ENCODE measurements around the gene FAM240A. TPM values are rescaled to one million over a fixed set of nuclear protein-coding genes. Genes with fewer than 3 reads are reported as not detected.

The FAM240A gene
- total RNA-seq, 4 donors from 2014 or later, result 0.18 TPM; not detected in 3

GRCh38 chr3:46646700-46647099 lies 34.4 kb downstream of the FAM240A start:
- no peak overlapping the region for H3K27ac ChIP-seq
- ATAC-seq, result peak in 1 of 2 donors; percentile 93
- H3K27me3 ChIP-seq, result no peaks in the 10 kb centered on the region
- no peak for DNase-seq
- no peaks in the 10 kb centered on the region for H3K36me3 ChIP-seq
- in situ Hi-C loops (cut with MboI; ENCODE audit: low sequenced_read_pairs in 4 of 4), result no loop called here
- TF ChIP-seq CTCF (IDR thresholded peaks at IDR 0.05 in 4 of 5, conservative IDR thresholded peaks at IDR 0.05 in 1 of 5) (no peak), POLR2A (IDR thresholded peaks at IDR 0.05) (no peak)
- intact Hi-C loops (cut with DNase I; ENCODE audit: low total_unique reads), result no loop called here
- no peak overlapping the region for H3K4me3 ChIP-seq
- no peaks in the 10 kb centered on the region for H3K4me1 ChIP-seq
- H3K9me3 ChIP-seq, result no peaks in the 10 kb centered on the region

GRCh38 chr3:46648096-46648495 lies 35.8 kb downstream of the FAM240A start:
- no peaks in the 10 kb centered on the region for H3K36me3 ChIP-seq
- intact Hi-C loops (cut with DNase I; ENCODE audit: low total_unique reads), result no loop called here
- no peaks in the 10 kb centered on the region for H3K4me1 ChIP-seq
- H3K9me3 ChIP-seq, result no peaks in the 10 kb centered on the region
- in situ Hi-C loops (cut with MboI; ENCODE audit: low sequenced_read_pairs in 4 of 4), result no loop called here
- TF ChIP-seq CTCF (IDR thresholded peaks at IDR 0.05 in 4 of 5, conservative IDR thresholded peaks at IDR 0.05 in 1 of 5) (no peak), POLR2A (IDR thresholded peaks at IDR 0.05) (no peak)
- H3K4me3 ChIP-seq, result no peak overlapping the region
- ATAC-seq (no peak), DNase-seq (no peak)
- no peaks in the 10 kb centered on the region for H3K27me3 ChIP-seq
- no peak overlapping the region for H3K27ac ChIP-seq

GRCh38 chr3:46649436-46649835 lies 37.1 kb downstream of the FAM240A start:
- in situ Hi-C loops (cut with MboI; ENCODE audit: low sequenced_read_pairs in 4 of 4) (no loop called here), intact Hi-C loops (cut with DNase I; ENCODE audit: low total_unique reads) (no loop called here)
- TF ChIP-seq POLR2A (IDR thresholded peaks at IDR 0.05) (no peak), CTCF (IDR thresholded peaks at IDR 0.05 in 4 of 5, conservative IDR thresholded peaks at IDR 0.05 in 1 of 5) (no peak)
- no peak for ATAC-seq
- H3K27ac ChIP-seq, result no peak overlapping the region
- H3K27me3 ChIP-seq, result no peaks in the 10 kb centered on the region
- DNase-seq, result no peak
- H3K4me1 ChIP-seq, result no peaks in the 10 kb centered on the region
- no peaks in the 10 kb centered on the region for H3K36me3 ChIP-seq
- no peak overlapping the region for H3K4me3 ChIP-seq
- no peaks in the 10 kb centered on the region for H3K9me3 ChIP-seq

GRCh38 chr3:46651084-46651483 lies 38.8 kb downstream of the FAM240A start:
- intact Hi-C loops (cut with DNase I; ENCODE audit: low total_unique reads), result no loop called here
- ATAC-seq (no peak), DNase-seq (no peak)
- no peaks in the 10 kb centered on the region for H3K9me3 ChIP-seq
- in situ Hi-C loops (cut with MboI; ENCODE audit: low sequenced_read_pairs in 4 of 4), result no loop called here
- no peak overlapping the region for H3K4me3 ChIP-seq
- H3K4me1 ChIP-seq, result no peaks in the 10 kb centered on the region
- H3K27ac ChIP-seq, result no peak overlapping the region
- TF ChIP-seq CTCF (IDR thresholded peaks at IDR 0.05 in 4 of 5, conservative IDR thresholded peaks at IDR 0.05 in 1 of 5) (no peak), POLR2A (IDR thresholded peaks at IDR 0.05) (no peak)
- H3K36me3 ChIP-seq, result no peaks in the 10 kb centered on the region
- H3K27me3 ChIP-seq, result no peaks in the 10 kb centered on the region

GRCh38 chr3:46655271-46655670 lies 42.9 kb downstream of the FAM240A start:
- no peak for DNase-seq
- Histone ChIP-seq H3K27ac (no peak overlapping the region), H3K4me3 (no peak overlapping the region), H3K27me3 (no peaks in the 10 kb centered on the region), H3K4me1 (no peaks in the 10 kb centered on the region), H3K9me3 (no peaks in the 10 kb centered on the region), H3K36me3 (no peaks in the 10 kb centered on the region)
- in situ Hi-C loops (cut with MboI; ENCODE audit: low sequenced_read_pairs in 4 of 4), result no loop called here
- intact Hi-C loops (cut with DNase I; ENCODE audit: low total_unique reads), result no loop called here
- TF ChIP-seq POLR2A (IDR thresholded peaks at IDR 0.05) (no peak), CTCF (IDR thresholded peaks at IDR 0.05 in 4 of 5, conservative IDR thresholded peaks at IDR 0.05 in 1 of 5) (no peak)
- ATAC-seq, result no peak

Measured in gastrocnemius medialis (tissue), 4 donors.